Mesothelial cell of epicardium (in vitro differentiated cells): ENCODE results near the gene GRM3. TPM values are rescaled to one million over a fixed set of nuclear protein-coding genes. Genes with fewer than 3 reads are reported as not detected.

Experiments used
- DNase-seq, 2 experiments: peaks; one replicate each; pipeline ENCODE4 v3.0.0; 2021; ENCODE audit warnings: low spot score in 2 of 2; ENCODE audit not compliant: unreplicated experiment in 2 of 2
- H3K27ac Mint-ChIP-seq: 2 replicates; pipeline ENCODE4 v1.8.0; 2021; ENCODE audit warnings: mixed read lengths
- H3K27me3 Mint-ChIP-seq: 2 replicates; pipeline ENCODE4 v1.8.0; 2021; ENCODE audit warnings: low read depth, mixed read lengths
- H3K36me3 Mint-ChIP-seq: 2 replicates; pipeline ENCODE4 v1.8.0; 2021; ENCODE audit warnings: mixed read lengths
- H3K4me1 Mint-ChIP-seq: 2 replicates; pipeline ENCODE4 v1.8.0; 2021; ENCODE audit warnings: mixed read lengths
- H3K4me3 Mint-ChIP-seq: 2 replicates; pipeline ENCODE4 v1.8.0; 2021; ENCODE audit warnings: mild to moderate bottlenecking, moderate library complexity, mixed read lengths
- H3K9me3 Mint-ChIP-seq: 2 replicates; pipeline ENCODE4 v1.8.0; 2021; ENCODE audit warnings: mixed read lengths
- CTCF ChIP-seq: fragments of 200-600 bp; sonication (generic); IDR thresholded peaks from one replicate; pipeline ENCODE4 v1.5.0; 2021; ENCODE audit warnings: antibody characterized with exemption; ENCODE audit not compliant: unreplicated experiment
- total RNA-seq: library from RNA; stranded (reverse); gene quantifications from 3 replicates; pipeline ENCODE4 v1.2.1, GENCODE V29; 2021

GRM3 gene
- total RNA-seq, 1 donor from 2014 or later = not detected

DNA sequence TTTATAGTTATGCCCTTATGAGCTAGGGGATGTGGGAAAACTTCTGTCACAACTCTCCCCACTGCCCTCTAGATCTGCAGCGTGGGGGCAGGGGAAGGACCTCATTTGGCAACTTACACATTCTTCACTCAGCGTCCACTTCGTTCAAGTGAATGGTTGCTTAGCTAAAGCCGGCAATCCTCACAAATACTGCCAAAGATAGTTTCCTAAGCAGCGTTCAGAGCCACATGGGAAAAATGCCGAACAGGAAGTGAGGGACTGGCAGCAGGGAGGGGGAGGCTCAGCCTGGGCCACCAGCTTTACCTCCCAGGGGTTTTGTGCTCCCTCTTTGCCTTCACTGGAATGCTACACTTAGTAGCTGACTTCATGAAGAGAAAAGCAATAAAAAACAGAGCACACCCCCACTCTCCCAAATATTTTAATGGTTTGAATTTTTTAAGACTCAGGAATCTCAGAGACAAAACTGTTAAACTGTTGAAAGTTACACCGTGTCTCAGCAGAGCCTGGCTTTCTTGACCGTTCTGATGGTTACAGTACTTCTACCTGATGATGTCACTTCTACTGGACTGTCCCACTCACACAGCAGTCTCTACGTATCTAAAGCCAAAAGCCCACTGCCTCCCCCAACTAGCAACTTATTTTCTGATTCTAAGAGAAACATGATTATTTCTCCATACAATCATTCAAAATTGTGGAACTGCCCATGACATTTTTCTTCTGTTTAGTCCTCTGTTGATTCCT lies 10.4 kb downstream of the GRM3 start:
- Mint-ChIP-seq H3K27me3 (peaks cover 27% of the 10 kb centered on the region), H3K4me1 (peaks cover 2% of the 10 kb centered on the region), H3K36me3 (no peaks in the 10 kb centered on the region), H3K27ac (no peak overlapping the region), H3K9me3 (no peaks in the 10 kb centered on the region), H3K4me3 (no peak overlapping the region)
- no peak for TF ChIP-seq CTCF
- no peak for DNase-seq

DNA sequence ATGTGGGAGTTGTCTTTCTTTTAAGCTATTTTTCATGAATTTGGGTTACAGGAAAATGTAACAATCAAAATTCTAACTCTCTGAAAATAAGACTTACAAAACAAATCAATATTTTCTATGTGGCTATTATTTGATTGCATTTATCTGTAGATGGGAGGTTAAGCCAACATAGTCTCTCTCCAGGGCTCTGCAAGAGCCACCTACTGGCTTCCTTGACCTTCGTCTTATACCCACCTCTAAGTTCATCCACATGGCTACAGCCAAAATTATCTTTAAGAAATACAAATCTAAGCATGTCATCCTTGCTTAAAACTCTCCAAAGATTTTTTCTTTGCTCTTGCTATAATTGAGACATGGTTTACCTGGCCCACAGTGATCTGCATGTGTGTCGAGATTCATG lies 14.2 kb downstream of the GRM3 start:
- no peak for DNase-seq
- TF ChIP-seq CTCF = no peak
- Mint-ChIP-seq H3K27me3 (peaks cover 9% of the 10 kb centered on the region), H3K36me3 (no peaks in the 10 kb centered on the region), H3K4me1 (peaks cover 2% of the 10 kb centered on the region), H3K4me3 (no peak overlapping the region), H3K9me3 (no peaks in the 10 kb centered on the region), H3K27ac (no peak overlapping the region)

DNA sequence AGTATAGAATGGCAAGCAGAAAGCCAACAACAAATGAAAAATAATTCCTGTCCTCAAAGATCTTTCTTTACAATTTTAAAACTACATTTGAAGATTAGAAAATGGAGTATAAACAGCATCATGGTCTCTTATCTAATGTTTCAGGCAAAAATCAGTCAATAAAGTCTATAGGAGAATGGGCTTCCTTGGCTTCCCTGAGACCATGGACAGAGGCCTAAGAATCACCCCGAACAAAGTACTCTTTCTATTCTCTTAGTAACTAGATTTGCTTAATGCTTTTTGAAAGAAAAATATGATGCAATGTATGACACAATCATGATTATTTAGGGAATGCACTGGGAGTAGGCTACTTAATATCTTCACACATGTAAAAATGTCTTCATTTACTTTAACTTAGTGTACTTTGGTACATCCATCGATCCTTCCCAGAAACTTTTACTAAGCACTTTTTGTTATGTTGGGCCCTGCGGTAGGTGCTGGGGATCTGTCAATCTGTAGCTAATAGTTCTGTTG lies 17.3 kb downstream of the GRM3 start:
- Mint-ChIP-seq H3K4me3 (no peak overlapping the region), H3K36me3 (no peaks in the 10 kb centered on the region), H3K27me3 (peaks cover 12% of the 10 kb centered on the region), H3K27ac (no peak overlapping the region), H3K4me1 (no peaks in the 10 kb centered on the region), H3K9me3 (no peaks in the 10 kb centered on the region)
- no peak for DNase-seq
- no peak for TF ChIP-seq CTCF

DNA sequence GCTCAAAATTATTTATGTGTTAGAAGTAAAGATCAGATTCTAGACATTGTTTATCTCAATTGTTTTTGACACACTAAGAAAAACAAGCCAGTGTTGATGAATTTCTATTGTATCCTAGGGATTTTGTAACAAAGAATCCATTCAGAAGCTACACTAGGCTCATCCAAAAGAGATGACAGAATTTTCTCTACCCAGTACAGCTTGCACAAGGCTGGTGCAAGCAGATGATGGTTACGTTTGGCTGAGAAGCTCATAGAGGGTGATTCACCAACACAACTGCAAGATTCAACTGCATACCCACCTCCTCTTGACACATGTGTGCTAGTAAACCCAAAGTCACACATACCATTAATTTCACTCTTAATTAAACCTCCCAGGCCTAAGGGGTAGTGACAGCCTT lies 20.8 kb downstream of the GRM3 start:
- H3K4me1 Mint-ChIP-seq = no peaks in the 10 kb centered on the region
- DNase-seq = no peak
- no peaks in the 10 kb centered on the region for H3K36me3 Mint-ChIP-seq
- H3K27ac Mint-ChIP-seq = no peak overlapping the region
- no peak overlapping the region for H3K4me3 Mint-ChIP-seq
- H3K27me3 Mint-ChIP-seq = peaks cover 35% of the 10 kb centered on the region
- no peaks in the 10 kb centered on the region for H3K9me3 Mint-ChIP-seq
- TF ChIP-seq CTCF = no peak

GRCh38 chr7:86664991-86665390 lies 21.3 kb downstream of the GRM3 start:
- peaks cover 40% of the 10 kb centered on the region for H3K27me3 Mint-ChIP-seq
- no peak overlapping the region for H3K27ac Mint-ChIP-seq
- no peak overlapping the region for H3K4me3 Mint-ChIP-seq
- no peak for TF ChIP-seq CTCF
- H3K4me1 Mint-ChIP-seq = no peaks in the 10 kb centered on the region
- no peak for DNase-seq
- no peaks in the 10 kb centered on the region for H3K36me3 Mint-ChIP-seq
- H3K9me3 Mint-ChIP-seq = no peaks in the 10 kb centered on the region

GRCh38 chr7:86665669-86666068 lies 22.0 kb downstream of the GRM3 start:
- Mint-ChIP-seq H3K9me3 (no peaks in the 10 kb centered on the region), H3K27me3 (peaks cover 42% of the 10 kb centered on the region), H3K4me3 (no peak overlapping the region), H3K4me1 (no peaks in the 10 kb centered on the region), H3K27ac (no peak overlapping the region), H3K36me3 (no peaks in the 10 kb centered on the region)
- no peak for TF ChIP-seq CTCF
- no peak for DNase-seq
